ENCODE results near the gene LCT. TPM values are rescaled to one million over a fixed set of nuclear protein-coding genes. Genes with fewer than 3 reads are reported as not detected.

Gene LCT
- total and polyA plus RNA-seq, 2 of the 13 experiments (the other 11 are each of a cell fraction or from before 2014, with no cell fraction given) = not detected

DNA sequence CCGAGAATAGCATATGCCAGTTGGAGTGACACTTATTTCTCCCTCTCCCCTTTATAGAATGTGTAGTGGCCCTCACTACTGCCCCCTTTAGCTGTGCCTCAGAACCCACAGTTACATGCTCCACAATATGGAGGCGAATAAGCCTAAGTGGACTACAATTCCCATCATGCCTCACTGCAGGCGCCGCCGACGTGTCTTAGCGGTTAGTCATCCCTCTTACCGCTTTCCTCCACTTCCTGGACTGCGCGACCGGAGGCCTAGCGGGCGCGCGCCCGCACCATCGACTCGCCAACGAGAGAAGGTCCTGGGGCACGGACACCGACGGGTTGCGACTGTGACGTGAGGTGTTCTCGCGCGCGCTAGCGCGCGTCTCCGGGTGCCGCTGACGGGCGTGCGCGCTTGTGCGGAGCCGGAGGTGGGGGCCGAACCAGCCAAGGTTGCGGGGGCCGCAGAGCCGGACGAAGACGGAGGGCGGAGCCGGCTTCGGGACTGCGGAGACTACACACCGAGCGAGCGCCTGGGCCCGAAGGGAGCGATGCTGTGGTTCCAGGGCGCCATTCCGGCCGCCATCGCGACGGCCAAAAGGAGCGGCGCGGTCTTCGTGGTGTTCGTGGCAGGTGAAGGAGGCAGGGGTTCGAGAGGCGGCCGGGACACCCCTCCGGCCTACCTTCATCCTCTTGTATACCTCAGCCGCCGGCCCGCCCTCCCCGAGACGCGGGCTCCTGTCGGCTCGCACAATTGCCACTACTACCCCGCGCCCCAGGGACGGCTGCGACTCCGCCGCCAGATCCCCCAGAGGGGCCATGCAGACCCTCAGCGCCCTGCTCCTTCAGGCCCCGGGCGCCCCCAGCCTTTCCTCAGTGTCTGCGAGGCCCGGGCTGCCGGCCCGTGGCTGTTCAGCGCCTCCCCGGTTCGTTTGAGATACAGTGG lies 95.3 kb downstream of the LCT start, which contains the start of gene UBXN4 (continued):
- TF ChIP-seq, protein P1, sequence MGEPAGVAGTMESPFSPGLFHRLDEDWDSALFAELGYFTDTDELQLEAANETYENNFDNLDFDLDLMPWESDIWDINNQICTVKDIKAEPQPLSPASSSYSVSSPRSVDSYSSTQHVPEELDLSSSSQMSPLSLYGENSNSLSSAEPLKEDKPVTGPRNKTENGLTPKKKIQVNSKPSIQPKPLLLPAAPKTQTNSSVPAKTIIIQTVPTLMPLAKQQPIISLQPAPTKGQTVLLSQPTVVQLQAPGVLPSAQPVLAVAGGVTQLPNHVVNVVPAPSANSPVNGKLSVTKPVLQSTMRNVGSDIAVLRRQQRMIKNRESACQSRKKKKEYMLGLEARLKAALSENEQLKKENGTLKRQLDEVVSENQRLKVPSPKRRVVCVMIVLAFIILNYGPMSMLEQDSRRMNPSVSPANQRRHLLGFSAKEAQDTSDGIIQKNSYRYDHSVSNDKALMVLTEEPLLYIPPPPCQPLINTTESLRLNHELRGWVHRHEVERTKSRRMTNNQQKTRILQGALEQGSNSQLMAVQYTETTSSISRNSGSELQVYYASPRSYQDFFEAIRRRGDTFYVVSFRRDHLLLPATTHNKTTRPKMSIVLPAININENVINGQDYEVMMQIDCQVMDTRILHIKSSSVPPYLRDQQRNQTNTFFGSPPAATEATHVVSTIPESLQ (CRISPR knock-in tag; conservative IDR thresholded peaks at IDR 0.05) = peak; percentile 91; the same call in 1 of the 2 replicates
- TF ChIP-seq ZBTB8A (CRISPR knock-in tag; IDR thresholded peaks at IDR 0.05; ENCODE audit: borderline replicate concordance, low read depth) (0 out of 2 replicates have a peak, but pooled peaks have one; percentile 23), HNF4G (IDR thresholded peaks at IDR 0.05; ENCODE audit: borderline replicate concordance, low read depth, low read length) (peak; percentile 7; the same call in 1 of the 2 replicates), HNF4G (CRISPR knock-in tag; IDR thresholded peaks at IDR 0.05; ENCODE audit: borderline replicate concordance, low read depth) (no peak), RELA (CRISPR knock-in tag; IDR thresholded peaks at IDR 0.05) (peak; percentile 92), SRSF1 (optimal IDR thresholded peaks at IDR 0.05; ENCODE audit: low read depth, low read length) (peak; percentile 96), ZNF543 (CRISPR knock-in tag; IDR thresholded peaks at IDR 0.05) (peak; percentile 93; the same call in 1 of the 2 replicates), SNAPC2 (CRISPR knock-in tag; IDR thresholded peaks at IDR 0.05) (peak; percentile 29; the same call in 1 of the 2 replicates), ZNF816 (CRISPR knock-in tag; IDR thresholded peaks at IDR 0.05; ENCODE audit: borderline replicate concordance) (no peak; the same call in 1 of the 2 replicates), ZSCAN25 (CRISPR knock-in tag; IDR thresholded peaks at IDR 0.05) (peak; percentile 43; the same call in 1 of the 2 replicates), ETV5 (CRISPR knock-in tag; IDR thresholded peaks at IDR 0.05; ENCODE audit: borderline replicate concordance) (peak; percentile 76), ZFY (CRISPR knock-in tag; IDR thresholded peaks at IDR 0.05) (peak; percentile 99), KAT7 (CRISPR knock-in tag; IDR thresholded peaks at IDR 0.05; ENCODE audit: borderline replicate concordance) (no peak; the same call in 1 of the 2 replicates), ZNF30 (CRISPR knock-in tag; IDR thresholded peaks at IDR 0.05) (peak; percentile 88; the same call in 1 of the 2 replicates)
- TF ChIP-seq, protein P2, sequence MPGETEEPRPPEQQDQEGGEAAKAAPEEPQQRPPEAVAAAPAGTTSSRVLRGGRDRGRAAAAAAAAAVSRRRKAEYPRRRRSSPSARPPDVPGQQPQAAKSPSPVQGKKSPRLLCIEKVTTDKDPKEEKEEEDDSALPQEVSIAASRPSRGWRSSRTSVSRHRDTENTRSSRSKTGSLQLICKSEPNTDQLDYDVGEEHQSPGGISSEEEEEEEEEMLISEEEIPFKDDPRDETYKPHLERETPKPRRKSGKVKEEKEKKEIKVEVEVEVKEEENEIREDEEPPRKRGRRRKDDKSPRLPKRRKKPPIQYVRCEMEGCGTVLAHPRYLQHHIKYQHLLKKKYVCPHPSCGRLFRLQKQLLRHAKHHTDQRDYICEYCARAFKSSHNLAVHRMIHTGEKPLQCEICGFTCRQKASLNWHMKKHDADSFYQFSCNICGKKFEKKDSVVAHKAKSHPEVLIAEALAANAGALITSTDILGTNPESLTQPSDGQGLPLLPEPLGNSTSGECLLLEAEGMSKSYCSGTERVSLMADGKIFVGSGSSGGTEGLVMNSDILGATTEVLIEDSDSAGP (CRISPR knock-in tag; IDR thresholded peaks at IDR 0.05; ENCODE audit: borderline replicate concordance) = peak; percentile 86
- TF ChIP-seq, protein P3, sequence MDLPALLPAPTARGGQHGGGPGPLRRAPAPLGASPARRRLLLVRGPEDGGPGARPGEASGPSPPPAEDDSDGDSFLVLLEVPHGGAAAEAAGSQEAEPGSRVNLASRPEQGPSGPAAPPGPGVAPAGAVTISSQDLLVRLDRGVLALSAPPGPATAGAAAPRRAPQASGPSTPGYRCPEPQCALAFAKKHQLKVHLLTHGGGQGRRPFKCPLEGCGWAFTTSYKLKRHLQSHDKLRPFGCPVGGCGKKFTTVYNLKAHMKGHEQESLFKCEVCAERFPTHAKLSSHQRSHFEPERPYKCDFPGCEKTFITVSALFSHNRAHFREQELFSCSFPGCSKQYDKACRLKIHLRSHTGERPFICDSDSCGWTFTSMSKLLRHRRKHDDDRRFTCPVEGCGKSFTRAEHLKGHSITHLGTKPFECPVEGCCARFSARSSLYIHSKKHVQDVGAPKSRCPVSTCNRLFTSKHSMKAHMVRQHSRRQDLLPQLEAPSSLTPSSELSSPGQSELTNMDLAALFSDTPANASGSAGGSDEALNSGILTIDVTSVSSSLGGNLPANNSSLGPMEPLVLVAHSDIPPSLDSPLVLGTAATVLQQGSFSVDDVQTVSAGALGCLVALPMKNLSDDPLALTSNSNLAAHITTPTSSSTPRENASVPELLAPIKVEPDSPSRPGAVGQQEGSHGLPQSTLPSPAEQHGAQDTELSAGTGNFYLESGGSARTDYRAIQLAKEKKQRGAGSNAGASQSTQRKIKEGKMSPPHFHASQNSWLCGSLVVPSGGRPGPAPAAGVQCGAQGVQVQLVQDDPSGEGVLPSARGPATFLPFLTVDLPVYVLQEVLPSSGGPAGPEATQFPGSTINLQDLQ (CRISPR knock-in tag; IDR thresholded peaks at IDR 0.05) = no peak
- TF ChIP-seq, protein P4, sequence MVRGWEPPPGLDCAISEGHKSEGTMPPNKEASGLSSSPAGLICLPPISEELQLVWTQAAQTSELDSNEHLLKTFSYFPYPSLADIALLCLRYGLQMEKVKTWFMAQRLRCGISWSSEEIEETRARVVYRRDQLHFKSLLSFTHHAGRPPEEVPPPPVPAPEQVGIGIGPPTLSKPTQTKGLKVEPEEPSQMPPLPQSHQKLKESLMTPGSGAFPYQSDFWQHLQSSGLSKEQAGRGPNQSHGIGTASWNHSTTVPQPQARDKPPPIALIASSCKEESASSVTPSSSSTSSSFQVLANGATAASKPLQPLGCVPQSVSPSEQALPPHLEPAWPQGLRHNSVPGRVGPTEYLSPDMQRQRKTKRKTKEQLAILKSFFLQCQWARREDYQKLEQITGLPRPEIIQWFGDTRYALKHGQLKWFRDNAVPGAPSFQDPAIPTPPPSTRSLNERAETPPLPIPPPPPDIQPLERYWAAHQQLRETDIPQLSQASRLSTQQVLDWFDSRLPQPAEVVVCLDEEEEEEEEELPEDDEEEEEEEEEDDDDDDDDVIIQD (CRISPR knock-in tag; IDR thresholded peaks at IDR 0.05; ENCODE audit: low read depth) = peak; percentile 84
- TF ChIP-seq, protein P5, sequence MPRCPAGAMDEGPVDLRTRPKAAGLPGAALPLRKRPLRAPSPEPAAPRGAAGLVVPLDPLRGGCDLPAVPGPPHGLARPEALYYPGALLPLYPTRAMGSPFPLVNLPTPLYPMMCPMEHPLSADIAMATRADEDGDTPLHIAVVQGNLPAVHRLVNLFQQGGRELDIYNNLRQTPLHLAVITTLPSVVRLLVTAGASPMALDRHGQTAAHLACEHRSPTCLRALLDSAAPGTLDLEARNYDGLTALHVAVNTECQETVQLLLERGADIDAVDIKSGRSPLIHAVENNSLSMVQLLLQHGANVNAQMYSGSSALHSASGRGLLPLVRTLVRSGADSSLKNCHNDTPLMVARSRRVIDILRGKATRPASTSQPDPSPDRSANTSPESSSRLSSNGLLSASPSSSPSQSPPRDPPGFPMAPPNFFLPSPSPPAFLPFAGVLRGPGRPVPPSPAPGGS (CRISPR knock-in tag; IDR thresholded peaks at IDR 0.05) = 0 out of 2 replicates have a peak, but pooled peaks have one; percentile 68

Measured in HepG2 (cell line).